ENCODE measurements around the gene TMEM156.
A peak's percentile ranks its signal among the peaks of the same experiment; 100 is the strongest.
"Not testable (repeated sequence)": the region's sequence is repeated elsewhere in the genome, so short reads cannot be mapped to it uniquely, and the experiment has no call there.

Gene TMEM156

GRCh38 chr4:39043861-39044363, 11.7 kb upstream of the TMEM156 start:
- DNase-seq (ENCODE audit: low spot score): peak; percentile 81

GRCh38 chr4:39043058-39043860, 11.1 kb upstream of the TMEM156 start:
- no peak for DNase-seq (ENCODE audit: low spot score)

DNA sequence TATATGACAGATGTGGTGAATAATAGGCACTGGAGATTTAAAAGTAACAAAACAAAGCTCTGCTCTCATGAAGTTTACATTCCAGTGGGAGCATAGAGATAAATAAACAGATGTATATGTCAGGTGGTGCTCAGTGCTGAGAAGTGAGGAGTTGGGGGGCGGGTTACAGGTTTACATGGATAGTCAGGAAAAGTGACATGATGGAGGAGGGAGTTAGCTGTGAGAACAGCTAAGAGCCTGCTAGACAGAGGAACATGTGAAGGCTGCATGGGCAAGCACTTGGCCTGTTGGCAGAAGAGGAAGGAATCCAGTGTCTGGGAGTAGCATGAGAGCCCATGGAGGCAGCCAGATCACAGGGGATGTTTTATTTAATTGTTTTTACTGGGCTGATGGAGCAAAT, 10.2 kb upstream of the TMEM156 start:
- DNase-seq (ENCODE audit: low spot score): no peak

GRCh38 chr4:39039108-39039507, 6.9 kb upstream of the TMEM156 start:
- DNase-seq (ENCODE audit: low spot score): no peak

- no peak for DNase-seq (ENCODE audit: low spot score)
Observed at GRCh38 chr4:39037941-39038340, 5.7 kb upstream of the TMEM156 start.

GRCh38 chr4:39037491-39037825, 5.2 kb upstream of the TMEM156 start:
- no peak for DNase-seq (ENCODE audit: low spot score)

DNA sequence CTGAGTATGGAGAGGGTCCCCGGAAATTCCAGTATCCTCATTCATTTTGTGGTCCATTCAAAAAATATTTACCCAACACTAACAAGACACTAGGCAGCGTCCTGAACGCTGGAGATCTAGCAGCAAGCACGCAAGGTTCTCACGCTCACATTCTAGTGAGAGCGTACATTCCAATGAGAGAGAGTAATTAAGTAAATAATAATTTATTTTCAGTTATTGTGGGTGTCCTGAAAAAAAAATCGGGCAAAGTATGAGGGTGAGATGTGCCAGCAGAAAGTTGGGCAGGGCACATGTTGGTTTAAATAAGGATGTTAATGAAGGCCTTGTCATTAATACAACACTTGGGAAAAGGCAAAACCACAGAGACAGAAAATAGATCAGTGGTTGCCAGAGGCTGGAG, 4.0 kb upstream of the TMEM156 start:
- DNase-seq (ENCODE audit: low spot score): no peak

DNA sequence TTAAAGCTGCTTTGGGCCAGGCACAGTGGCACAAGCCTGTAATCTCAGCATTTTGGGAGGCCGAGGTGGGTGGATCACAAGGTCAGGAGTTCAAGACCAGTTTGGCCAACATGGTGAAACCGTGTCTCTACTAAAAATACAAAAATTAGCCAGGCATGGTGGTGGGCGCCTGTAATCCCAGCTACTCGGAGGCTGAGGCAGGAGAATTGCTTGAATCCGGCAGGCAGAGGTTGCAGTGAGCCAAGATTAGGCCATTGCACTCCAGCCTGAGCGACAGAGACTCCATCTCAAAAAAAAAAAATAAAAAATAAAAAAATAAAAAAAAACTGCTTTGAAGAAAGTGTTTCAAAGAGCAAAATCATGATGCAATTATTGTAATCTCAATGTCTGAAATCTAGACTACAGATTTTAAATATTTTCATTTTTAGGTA, 604 bp downstream of the TMEM156 start:
- DNase-seq (ENCODE audit: low spot score): not testable (repeated sequence)

- no peak for DNase-seq (ENCODE audit: low spot score)
Observed at GRCh38 chr4:39030725-39031124, 1.5 kb downstream of the TMEM156 start.

- DNase-seq (ENCODE audit: low spot score): peak; percentile 79
Observed at GRCh38 chr4:39029752-39030694, 2.2 kb downstream of the TMEM156 start.

GRCh38 chr4:39026096-39026495, 6.1 kb downstream of the TMEM156 start:
- DNase-seq (ENCODE audit: low spot score): no peak

DNA sequence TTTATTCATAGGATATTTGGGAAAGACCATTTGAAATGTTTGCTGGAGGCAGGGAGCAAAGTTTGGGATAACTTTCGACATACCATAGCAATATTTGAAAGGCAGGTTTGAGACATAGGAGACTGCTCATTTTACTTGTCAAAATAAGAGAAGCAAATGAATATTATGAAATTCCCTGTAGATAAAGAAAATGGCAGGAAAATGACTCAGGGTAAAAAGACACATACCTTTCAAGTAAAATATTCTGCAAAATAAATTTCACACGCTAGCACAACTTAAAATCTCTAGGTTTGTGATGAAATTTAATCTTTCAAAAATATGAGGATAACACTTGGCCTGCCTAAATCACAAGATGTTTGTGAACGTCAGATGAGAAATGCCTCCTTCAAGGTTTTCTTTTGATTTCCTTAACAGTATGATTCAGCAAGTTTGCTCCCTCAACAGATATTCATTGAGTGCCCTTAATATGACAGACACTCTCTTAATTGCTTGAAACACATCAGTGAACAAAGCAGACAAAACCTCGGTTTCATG, 6.6 kb downstream of the TMEM156 start:
- DNase-seq (ENCODE audit: low spot score): no peak

DNA sequence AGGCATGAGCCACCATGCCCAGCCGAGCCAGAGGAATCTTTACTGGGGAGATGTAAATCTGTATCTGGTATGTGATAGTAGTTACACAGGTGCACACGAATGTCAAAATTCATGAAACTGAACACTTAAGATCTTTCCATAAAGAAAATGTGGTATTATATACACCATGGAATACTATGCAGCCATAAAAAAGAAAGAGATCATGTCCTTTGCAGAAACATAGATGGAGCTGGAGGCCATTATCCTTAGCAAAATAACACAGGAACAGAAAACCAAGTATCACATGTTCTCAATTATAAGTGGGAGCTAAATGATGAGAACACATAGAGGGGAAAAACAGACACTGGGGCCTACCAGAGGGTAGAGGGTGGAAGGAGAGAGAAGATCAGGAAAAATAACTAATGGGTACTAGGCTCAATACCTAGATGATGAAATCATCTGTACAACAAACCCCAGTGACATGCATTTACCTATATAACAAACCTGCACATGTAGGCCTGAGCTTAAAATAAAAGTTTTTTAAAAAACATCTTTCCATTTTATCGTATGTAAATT, 7.8 kb downstream of the TMEM156 start:
- no peak for DNase-seq (ENCODE audit: low spot score)

- no peak for DNase-seq (ENCODE audit: low spot score)
Observed at GRCh38 chr4:39023059-39023458, 9.2 kb downstream of the TMEM156 start.

- DNase-seq (ENCODE audit: low spot score): no peak
Observed at GRCh38 chr4:39022241-39022640, 10.0 kb downstream of the TMEM156 start.

DNA sequence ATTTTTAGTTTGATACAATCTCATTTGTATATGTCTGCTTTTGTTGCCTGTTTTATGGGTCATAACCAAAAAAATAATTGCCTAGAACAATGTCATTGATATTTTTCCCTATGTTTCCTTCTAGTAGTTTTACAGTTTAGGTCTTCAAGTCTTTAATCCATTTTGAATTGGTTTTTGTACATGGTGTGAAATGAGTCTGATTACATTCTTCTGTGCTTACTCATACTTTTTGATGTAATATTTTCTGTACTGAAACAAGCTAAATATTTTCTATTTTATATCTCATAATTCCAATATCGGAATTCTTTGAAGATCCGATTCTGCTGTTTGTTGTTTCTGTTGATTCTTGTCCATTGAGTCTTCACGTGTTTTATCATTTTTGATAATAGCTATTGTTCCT, 10.6 kb downstream of the TMEM156 start:
- DNase-seq (ENCODE audit: low spot score): no peak

DNA sequence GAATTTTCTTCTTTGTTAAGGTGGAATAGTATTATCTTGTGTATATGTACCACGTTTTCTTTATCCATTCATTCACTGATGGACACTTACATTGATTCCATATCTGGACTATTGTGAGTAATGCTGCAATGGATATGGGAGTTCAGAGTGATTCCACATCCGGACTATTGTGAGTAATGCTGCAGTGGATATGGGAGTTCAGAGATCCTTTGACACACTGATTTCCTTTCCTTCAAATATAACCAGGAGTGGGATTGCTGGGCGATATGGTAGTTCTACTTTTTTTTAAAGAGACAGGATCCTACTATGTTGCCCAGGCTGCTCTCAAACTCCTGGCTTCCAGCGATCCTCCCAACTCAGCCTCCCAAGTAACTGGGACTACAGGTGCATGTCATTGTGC, 12.1 kb downstream of the TMEM156 start:
- no peak for DNase-seq (ENCODE audit: low spot score)

- no peak for DNase-seq (ENCODE audit: low spot score)
Observed at GRCh38 chr4:39014028-39014427, 18.2 kb downstream of the TMEM156 start.

DNA sequence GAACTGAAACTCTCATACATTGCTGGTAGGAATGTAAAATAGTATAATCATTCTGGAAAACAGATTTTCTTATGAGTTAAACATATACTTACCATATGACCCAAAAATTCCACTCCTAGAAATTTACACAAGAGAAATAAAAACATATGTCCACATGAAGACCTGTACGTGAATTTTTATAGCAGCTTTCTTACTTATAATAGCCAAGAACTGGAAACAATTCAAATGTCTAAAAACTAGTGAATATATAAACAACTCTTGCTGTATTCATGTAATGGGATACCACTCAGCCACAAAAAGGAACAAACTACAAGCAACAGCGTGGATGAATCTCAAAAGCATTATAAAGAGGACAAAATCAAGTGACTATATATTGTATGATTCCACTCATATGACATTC, 27.5 kb downstream of the TMEM156 start:
- no peak for DNase-seq (ENCODE audit: low spot score)

- not testable (repeated sequence) for DNase-seq (ENCODE audit: low spot score)
Observed at GRCh38 chr4:39002058-39002457, 30.2 kb downstream of the TMEM156 start.

- DNase-seq (ENCODE audit: low spot score): no peak
Observed at GRCh38 chr4:38995660-38996005, 36.6 kb downstream of the TMEM156 start.

DNA sequence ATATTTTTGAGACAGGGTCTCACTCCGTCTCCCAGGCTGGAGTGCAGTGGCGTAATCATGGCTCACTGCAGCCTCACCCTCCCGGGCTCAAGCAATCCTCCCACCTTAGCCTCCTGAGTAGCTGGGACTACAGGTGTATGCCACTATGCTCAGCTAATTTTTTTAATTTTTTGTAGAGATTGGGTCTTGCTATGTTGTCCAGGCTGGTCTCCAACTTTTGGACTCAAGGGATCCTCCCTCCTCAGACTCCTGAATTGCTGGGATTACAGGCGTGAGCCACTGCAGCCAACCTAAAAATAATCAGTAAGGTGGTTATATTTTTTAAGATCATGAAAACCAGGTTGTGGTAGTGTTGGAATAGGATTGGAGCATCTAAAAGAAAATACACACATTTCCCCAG, 38.1 kb downstream of the TMEM156 start:
- DNase-seq (ENCODE audit: low spot score): no peak

- no peak for DNase-seq (ENCODE audit: low spot score)
Observed at GRCh38 chr4:38993683-38994082, 38.5 kb downstream of the TMEM156 start.

All from NAMALWA (cell line).